HepG2 (cell line): Measurements from ENCODE around the gene GNA12. TPM values are rescaled to one million over a fixed set of nuclear protein-coding genes. Genes with fewer than 3 reads are reported as not detected.

Source experiments
- ATAD3A ChIP-seq: sonication (generic); formaldehyde crosslinking; IDR thresholded peaks from 2 replicates; pipeline ENCODE4 v1.4.0; 2020; ENCODE audit warnings: missing genetic modification reagents
- ATF3 ChIP-seq: sonication (generic); formaldehyde crosslinking; IDR thresholded peaks from 2 replicates; pipeline ENCODE4 v1.4.0; 2020; ENCODE audit warnings: missing genetic modification reagents
- BORCS8-MEF2B ChIP-seq: sonication (generic); formaldehyde crosslinking; IDR thresholded peaks from 2 replicates; pipeline ENCODE4 v1.8.0; 2022; ENCODE audit warnings: mild to moderate bottlenecking, missing genetic modification reagents
- EEA1 ChIP-seq: sonication (generic); formaldehyde crosslinking; IDR thresholded peaks from 2 replicates; pipeline ENCODE4 v1.5.1; 2020; ENCODE audit warnings: mild to moderate bottlenecking, missing genetic modification reagents, borderline replicate concordance
- EZH2 ChIP-seq: conservative IDR thresholded peaks from 2 replicates; pipeline ENCODE4 v1.6.1; 2012; ENCODE audit warnings: mild to moderate bottlenecking, low read depth, low read length, moderate library complexity
- KLF12 ChIP-seq: sonication (generic); formaldehyde crosslinking; IDR thresholded peaks from 2 replicates; pipeline ENCODE4 v1.4.0; 2020; ENCODE audit warnings: missing genetic modification reagents, borderline replicate concordance
- NRL ChIP-seq: sonication (generic); formaldehyde crosslinking; IDR thresholded peaks from 2 replicates; pipeline ENCODE4 v1.5.0; 2020; ENCODE audit warnings: missing genetic modification reagents, mild to moderate bottlenecking, moderate library complexity, borderline replicate concordance
- RNF2 ChIP-seq: fragments of 450-650 bp; conservative IDR thresholded peaks from 2 replicates; pipeline ENCODE4 v1.6.1; 2016; ENCODE audit warnings: low read depth
- SRSF4 ChIP-seq: fragments of 200-400 bp; formaldehyde crosslinking; IDR thresholded peaks from one replicate; pipeline ENCODE4 v1.6.1; 2018; ENCODE audit warnings: mild to moderate bottlenecking, low read depth, low read length, moderate library complexity; ENCODE audit not compliant: poor library complexity, severe bottlenecking
- THYN1 ChIP-seq: sonication (generic); formaldehyde crosslinking; IDR thresholded peaks from 2 replicates; pipeline ENCODE4 v1.8.1; 2023; ENCODE audit warnings: low read depth, mild to moderate bottlenecking, moderate library complexity, missing genetic modification reagents, borderline replicate concordance
- ZBTB37 ChIP-seq: sonication (generic); formaldehyde crosslinking; IDR thresholded peaks from 2 replicates; pipeline ENCODE4 v1.4.0; 2020; ENCODE audit warnings: mild to moderate bottlenecking, missing genetic modification reagents
- ZNF121 ChIP-seq: sonication (generic); formaldehyde crosslinking; IDR thresholded peaks from 2 replicates; pipeline ENCODE4 v1.5.0; 2020; ENCODE audit warnings: mild to moderate bottlenecking, missing genetic modification reagents
- ZNF234 ChIP-seq: sonication (generic); formaldehyde crosslinking; conservative IDR thresholded peaks from 2 replicates; pipeline ENCODE4 v1.5.1; 2020; ENCODE audit warnings: mild to moderate bottlenecking, missing genetic modification reagents
- ZNF343 ChIP-seq: sonication (generic); formaldehyde crosslinking; IDR thresholded peaks from 2 replicates; pipeline ENCODE4 v1.4.0; 2020; ENCODE audit warnings: mild to moderate bottlenecking, missing genetic modification reagents
- ZNF460 ChIP-seq: sonication (generic); formaldehyde crosslinking; IDR thresholded peaks from 2 replicates; pipeline ENCODE4 v1.5.1; 2020; ENCODE audit warnings: missing genetic modification reagents, mild to moderate bottlenecking, borderline replicate concordance
- polyA plus RNA-seq, 8 experiments: library from polyadenylated mRNA; depleted of rRNA in 3 of 8; stranded (reverse) in 7 of 8; unstranded in 1 of 8; fragments of >200 nt; fragmentation: Illumina TruSeq in 4 of 8; extraction: Trizol in 4 of 8; gene quantifications; 2 replicates each; pipeline versions ENCODE4 v1.2.1 to v1.2.3, GENCODE V29; 2011 to 2016; ENCODE audit warnings: low read depth in 4 of 8, missing spikeins in 1 of 8, mixed read lengths in 1 of 8; ENCODE audit not compliant: insufficient read depth in 1 of 8
- total RNA-seq, 5 experiments: library from RNA; depleted of rRNA; stranded (reverse); fragments of >200 nt; fragmentation: Illumina TruSeq; extraction: Trizol; gene quantifications; 2 replicates each; pipeline ENCODE4 v1.2.3, GENCODE V29; 2016; ENCODE audit warnings: low read depth in 1 of 5
- TF ChIP-seq, protein P1 (sequence below): sonication (generic); formaldehyde crosslinking; IDR thresholded peaks from one replicate; pipeline ENCODE4 v1.5.1; 2020; ENCODE audit warnings: mild to moderate bottlenecking, missing genetic modification reagents; ENCODE audit errors: not compliant biosample characterization
- TF ChIP-seq, protein P2 (sequence below): sonication (generic); formaldehyde crosslinking; IDR thresholded peaks from 2 replicates; pipeline ENCODE4 v1.4.0; 2020; ENCODE audit warnings: missing genetic modification reagents

Gene GNA12
- total and polyA plus RNA-seq, 2 of the 13 experiments (the other 11 are each of a cell fraction or from before 2014, with no cell fraction given), result 16.2 to 50.9 TPM

DNA sequence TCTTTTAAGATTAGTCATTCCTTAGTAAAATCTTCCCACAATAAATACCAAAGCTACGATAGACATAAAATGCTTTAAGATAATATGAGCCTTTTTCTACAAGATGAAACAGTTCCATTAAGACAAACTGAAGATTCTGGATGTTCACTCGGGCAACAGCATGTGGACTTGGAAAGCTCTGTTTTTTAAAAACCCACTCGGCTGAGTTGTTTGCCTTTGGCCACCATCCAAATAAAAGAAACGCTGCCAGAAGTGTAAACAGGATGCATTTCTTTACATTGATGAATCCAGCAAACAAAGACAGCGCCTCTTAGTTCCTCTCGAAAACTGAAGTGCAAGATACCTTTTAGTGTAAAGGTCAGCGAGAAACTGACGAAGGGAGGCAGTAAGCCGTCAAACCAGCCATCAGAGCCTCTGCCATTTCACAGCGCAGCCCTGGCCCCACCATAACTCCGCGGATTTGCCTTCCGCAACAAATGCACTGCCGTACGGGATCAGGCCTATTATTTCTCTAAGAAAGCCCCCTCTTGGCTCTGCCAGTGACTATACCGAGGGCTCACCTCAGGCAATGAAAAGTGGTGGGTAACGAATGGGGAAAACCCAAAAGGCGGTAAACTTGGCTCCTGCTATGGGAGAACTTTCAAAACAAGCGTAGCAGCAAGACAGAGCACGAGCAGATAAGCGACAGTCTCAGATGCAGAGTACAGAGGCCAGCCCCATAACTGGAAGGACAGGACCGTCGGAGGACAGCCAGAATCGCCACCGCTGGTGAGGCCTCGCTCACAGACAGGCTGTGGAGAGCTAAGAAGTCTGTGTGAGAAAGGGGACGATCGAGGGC is 41.4 kb downstream of the GNA12 start (continued):
- TF ChIP-seq, protein P1, sequence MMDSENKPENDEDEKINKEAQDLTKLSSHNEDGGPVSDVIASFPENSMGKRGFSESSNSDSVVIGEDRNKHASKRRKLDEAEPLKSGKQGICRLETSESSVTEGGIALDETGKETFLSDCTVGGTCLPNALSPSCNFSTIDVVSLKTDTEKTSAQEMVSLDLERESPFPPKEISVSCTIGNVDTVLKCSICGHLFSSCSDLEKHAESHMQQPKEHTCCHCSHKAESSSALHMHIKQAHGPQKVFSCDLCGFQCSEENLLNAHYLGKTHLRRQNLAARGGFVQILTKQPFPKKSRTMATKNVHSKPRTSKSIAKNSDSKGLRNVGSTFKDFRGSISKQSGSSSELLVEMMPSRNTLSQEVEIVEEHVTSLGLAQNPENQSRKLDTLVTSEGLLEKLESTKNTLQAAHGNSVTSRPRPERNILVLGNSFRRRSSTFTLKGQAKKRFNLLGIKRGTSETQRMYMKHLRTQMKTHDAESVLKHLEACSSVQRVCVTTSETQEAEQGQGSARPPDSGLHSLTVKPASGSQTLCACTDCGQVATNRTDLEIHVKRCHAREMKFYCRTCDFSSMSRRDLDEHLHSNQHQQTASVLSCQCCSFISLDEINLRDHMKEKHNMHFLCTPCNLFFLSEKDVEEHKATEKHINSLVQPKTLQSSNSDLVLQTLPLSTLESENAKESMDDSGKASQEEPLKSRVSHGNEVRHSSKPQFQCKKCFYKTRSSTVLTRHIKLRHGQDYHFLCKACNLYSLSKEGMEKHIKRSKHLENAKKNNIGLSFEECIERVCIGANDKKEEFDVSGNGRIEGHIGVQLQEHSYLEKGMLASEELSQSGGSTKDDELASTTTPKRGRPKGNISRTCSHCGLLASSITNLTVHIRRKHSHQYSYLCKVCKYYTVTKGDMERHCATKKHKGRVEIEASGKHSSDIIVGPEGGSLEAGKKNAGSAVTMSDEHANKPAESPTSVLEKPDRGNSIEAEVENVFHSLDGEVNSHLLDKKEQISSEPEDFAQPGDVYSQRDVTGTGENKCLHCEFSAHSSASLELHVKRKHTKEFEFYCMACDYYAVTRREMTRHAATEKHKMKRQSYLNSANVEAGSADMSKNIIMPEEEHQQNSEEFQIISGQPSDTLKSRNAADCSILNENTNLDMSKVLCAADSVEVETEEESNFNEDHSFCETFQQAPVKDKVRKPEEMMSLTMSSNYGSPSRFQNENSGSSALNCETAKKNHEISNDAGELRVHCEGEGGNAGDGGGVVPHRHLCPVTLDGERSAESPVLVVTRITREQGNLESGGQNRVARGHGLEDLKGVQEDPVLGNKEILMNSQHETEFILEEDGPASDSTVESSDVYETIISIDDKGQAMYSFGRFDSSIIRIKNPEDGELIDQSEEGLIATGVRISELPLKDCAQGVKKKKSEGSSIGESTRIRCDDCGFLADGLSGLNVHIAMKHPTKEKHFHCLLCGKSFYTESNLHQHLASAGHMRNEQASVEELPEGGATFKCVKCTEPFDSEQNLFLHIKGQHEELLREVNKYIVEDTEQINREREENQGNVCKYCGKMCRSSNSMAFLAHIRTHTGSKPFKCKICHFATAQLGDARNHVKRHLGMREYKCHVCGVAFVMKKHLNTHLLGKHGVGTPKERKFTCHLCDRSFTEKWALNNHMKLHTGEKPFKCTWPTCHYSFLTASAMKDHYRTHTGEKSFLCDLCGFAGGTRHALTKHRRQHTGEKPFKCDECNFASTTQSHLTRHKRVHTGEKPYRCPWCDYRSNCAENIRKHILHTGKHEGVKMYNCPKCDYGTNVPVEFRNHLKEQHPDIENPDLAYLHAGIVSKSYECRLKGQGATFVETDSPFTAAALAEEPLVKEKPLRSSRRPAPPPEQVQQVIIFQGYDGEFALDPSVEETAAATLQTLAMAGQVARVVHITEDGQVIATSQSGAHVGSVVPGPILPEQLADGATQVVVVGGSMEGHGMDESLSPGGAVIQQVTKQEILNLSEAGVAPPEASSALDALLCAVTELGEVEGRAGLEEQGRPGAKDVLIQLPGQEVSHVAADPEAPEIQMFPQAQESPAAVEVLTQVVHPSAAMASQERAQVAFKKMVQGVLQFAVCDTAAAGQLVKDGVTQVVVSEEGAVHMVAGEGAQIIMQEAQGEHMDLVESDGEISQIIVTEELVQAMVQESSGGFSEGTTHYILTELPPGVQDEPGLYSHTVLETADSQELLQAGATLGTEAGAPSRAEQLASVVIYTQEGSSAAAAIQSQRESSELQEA (CRISPR knock-in tag), result no peak
- TF ChIP-seq ZNF460 (no peak), ZNF234 (no peak), ZNF121 (CRISPR knock-in tag) (no peak), BORCS8-MEF2B (CRISPR knock-in tag) (no peak), ZBTB37 (CRISPR knock-in tag) (0 out of 2 replicates have a peak, but pooled peaks have one; percentile 19), EZH2 (no peak), ATAD3A (CRISPR knock-in tag) (no peak), ZNF343 (CRISPR knock-in tag) (no peak), RNF2 (no peak), SRSF4 (no peak), EEA1 (CRISPR knock-in tag) (no peak), KLF12 (no peak), THYN1 (CRISPR knock-in tag) (no peak), NRL (CRISPR knock-in tag) (no peak), ATF3 (no peak)
- TF ChIP-seq, protein P2, sequence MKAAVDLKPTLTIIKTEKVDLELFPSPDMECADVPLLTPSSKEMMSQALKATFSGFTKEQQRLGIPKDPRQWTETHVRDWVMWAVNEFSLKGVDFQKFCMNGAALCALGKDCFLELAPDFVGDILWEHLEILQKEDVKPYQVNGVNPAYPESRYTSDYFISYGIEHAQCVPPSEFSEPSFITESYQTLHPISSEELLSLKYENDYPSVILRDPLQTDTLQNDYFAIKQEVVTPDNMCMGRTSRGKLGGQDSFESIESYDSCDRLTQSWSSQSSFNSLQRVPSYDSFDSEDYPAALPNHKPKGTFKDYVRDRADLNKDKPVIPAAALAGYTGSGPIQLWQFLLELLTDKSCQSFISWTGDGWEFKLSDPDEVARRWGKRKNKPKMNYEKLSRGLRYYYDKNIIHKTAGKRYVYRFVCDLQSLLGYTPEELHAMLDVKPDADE (CRISPR knock-in tag), result no peak
